Activated CD4-positive, alpha-beta T cell treated with anti-CD3 and anti-CD28 coated beads, Interleukin-2, amount 10 ng/mL, durations not matched to agents 24 days and 14 days (primary cell): ENCODE data around the gene THSD7B. TPM values are rescaled to one million over a fixed set of nuclear protein-coding genes. Genes with fewer than 3 reads are reported as not detected.

ENCODE experiments used
- DNase-seq: peaks from one replicate; pipeline ENCODE4 v3.0.0; 2022
- H3K27ac Mint-ChIP-seq: one replicate; pipeline ENCODE4 v1.8.0; 2022; ENCODE audit warnings: mild to moderate bottlenecking, mixed read lengths
- H3K27me3 Mint-ChIP-seq: one replicate; pipeline ENCODE4 v1.8.0; 2022; ENCODE audit warnings: mixed read lengths
- H3K36me3 Mint-ChIP-seq: one replicate; pipeline ENCODE4 v1.8.0; 2022; ENCODE audit warnings: low read depth, mild to moderate bottlenecking, mixed read lengths
- H3K4me1 Mint-ChIP-seq: one replicate; pipeline ENCODE4 v1.8.0; 2021; ENCODE audit warnings: mixed read lengths
- H3K4me3 Mint-ChIP-seq: one replicate; pipeline ENCODE4 v1.8.0; 2022; ENCODE audit warnings: mild to moderate bottlenecking, moderate library complexity, mixed read lengths
- H3K9me3 Mint-ChIP-seq: one replicate; pipeline ENCODE4 v1.8.0; 2021; ENCODE audit warnings: mixed read lengths
- intact Hi-C: fragments of 100-400 bp; cut with micrococcal nuclease; formaldehyde crosslinking; loops from one replicate; pipeline ENCODE4 v1.15.1; 2023
- total RNA-seq: library from RNA; stranded (reverse); gene quantifications from 2 replicates; pipeline ENCODE4 v1.2.3, GENCODE V29; 2022

Gene THSD7B
- total RNA-seq, 1 donor from 2014 or later: not detected

DNA sequence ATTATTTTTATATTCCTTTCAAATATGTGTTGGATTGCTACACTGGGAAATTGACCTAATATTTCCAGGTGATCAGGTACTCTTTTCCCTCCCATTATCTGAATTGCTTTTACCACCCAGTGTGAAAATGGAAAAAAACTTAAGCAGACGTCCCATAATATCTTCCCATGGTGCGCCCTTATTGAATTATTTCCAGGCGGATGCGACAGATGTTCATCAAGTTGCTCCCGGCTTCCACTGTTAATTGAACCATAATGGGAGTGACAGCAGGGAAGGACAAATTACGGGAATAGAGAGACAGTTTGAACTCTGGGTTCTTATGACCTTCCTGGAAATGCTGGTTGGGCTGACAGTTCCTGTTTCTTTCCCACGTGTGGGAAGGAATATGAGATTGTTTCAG is 93.3 kb downstream of the THSD7B start:
- no peak overlapping the region for H3K27ac Mint-ChIP-seq
- no peak overlapping the region for H3K4me3 Mint-ChIP-seq
- DNase-seq: no peak
- no peaks in the 10 kb centered on the region for H3K27me3 Mint-ChIP-seq
- no peaks in the 10 kb centered on the region for H3K36me3 Mint-ChIP-seq
- H3K9me3 Mint-ChIP-seq: peaks cover 7% of the 10 kb centered on the region
- H3K4me1 Mint-ChIP-seq: no peaks in the 10 kb centered on the region
- intact Hi-C loops: no loop called here

DNA sequence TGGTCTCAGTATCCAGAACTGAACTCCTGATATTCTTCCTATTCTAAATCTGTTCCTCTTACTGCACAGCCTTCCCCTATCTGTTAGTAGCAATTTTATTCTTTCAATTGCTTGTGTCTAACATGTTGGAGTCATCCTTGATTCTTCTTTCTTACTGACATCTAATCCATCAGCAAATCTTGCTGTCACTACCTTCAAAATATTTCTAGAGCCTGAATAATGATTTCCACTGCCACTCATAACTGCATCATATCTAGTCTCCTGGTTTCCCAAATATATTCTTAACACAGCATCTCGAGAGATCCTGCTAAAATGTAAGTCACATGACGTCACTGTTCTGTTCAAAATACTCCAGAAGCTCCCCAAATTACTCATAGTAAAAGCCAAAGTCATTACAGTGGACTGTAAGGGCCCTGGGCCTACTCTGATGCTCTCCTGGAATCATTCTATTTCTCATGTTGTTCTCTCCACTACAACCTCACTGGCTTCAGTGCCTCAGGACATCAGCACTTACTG is 95.2 kb downstream of the THSD7B start:
- no peak overlapping the region for H3K27ac Mint-ChIP-seq
- no peak for DNase-seq
- no peak overlapping the region for H3K4me3 Mint-ChIP-seq
- intact Hi-C loops: no loop called here
- peaks cover 7% of the 10 kb centered on the region for H3K9me3 Mint-ChIP-seq
- H3K4me1 Mint-ChIP-seq: no peaks in the 10 kb centered on the region
- no peaks in the 10 kb centered on the region for H3K27me3 Mint-ChIP-seq
- no peaks in the 10 kb centered on the region for H3K36me3 Mint-ChIP-seq

DNA sequence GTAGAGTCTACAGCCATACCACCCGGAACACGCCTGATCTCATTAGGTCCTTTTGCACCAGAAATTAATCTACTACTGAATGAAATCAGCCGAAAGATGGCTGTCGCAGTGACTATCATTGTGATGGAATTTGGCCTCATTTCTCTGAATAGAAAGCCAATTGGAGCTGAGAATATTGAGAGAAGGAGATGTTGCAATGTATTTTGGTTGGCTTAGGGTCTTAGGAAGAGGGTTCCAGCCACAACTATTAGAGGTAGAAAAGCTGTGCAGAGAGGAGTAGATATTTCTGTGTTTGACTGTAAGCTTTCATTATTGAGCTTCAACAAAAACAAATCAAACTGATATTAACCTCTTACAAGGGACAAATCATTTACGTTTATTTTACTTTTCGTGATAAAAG is 98.1 kb downstream of the THSD7B start:
- Mint-ChIP-seq H3K27ac (no peak overlapping the region), H3K4me3 (no peak overlapping the region), H3K4me1 (no peaks in the 10 kb centered on the region), H3K27me3 (no peaks in the 10 kb centered on the region), H3K9me3 (no peaks in the 10 kb centered on the region), H3K36me3 (no peaks in the 10 kb centered on the region)
- DNase-seq: no peak
- intact Hi-C loops: no loop called here

DNA sequence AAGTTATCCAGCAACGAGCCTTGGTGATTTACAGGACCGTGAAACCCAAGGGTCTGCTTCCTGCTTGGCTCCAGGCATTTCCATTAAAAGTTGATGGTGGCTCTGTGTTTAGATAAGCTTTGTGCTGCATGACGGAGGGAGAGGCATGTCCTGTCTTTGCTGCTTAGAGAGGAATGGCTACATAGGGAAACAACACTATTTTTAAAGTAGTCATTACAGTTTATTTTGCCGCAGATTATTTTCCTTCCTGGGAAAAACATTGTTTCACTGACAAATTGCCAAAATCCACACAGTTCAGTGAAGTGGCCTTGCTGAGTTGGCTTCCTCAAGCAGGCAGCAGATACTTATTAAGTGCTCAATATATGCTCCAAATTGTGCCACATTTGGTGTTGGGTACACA is 98.5 kb downstream of the THSD7B start:
- H3K27me3 Mint-ChIP-seq: no peaks in the 10 kb centered on the region
- no peaks in the 10 kb centered on the region for H3K4me1 Mint-ChIP-seq
- H3K9me3 Mint-ChIP-seq: no peaks in the 10 kb centered on the region

GRCh38 chr2:136871424-136871823 is 106.1 kb downstream of the THSD7B start:
- Mint-ChIP-seq H3K9me3 (no peaks in the 10 kb centered on the region), H3K36me3 (no peaks in the 10 kb centered on the region), H3K4me3 (no peak overlapping the region), H3K27ac (no peak overlapping the region), H3K4me1 (no peaks in the 10 kb centered on the region), H3K27me3 (no peaks in the 10 kb centered on the region)
- DNase-seq: no peak
- intact Hi-C loops: no loop called here

More for the DNA sequence above, 98.5 kb downstream of the THSD7B start:
- no peak overlapping the region for H3K4me3 Mint-ChIP-seq
- DNase-seq: no peak
- intact Hi-C loops: no loop called here
- no peak overlapping the region for H3K27ac Mint-ChIP-seq
- H3K36me3 Mint-ChIP-seq: no peaks in the 10 kb centered on the region

DNA sequence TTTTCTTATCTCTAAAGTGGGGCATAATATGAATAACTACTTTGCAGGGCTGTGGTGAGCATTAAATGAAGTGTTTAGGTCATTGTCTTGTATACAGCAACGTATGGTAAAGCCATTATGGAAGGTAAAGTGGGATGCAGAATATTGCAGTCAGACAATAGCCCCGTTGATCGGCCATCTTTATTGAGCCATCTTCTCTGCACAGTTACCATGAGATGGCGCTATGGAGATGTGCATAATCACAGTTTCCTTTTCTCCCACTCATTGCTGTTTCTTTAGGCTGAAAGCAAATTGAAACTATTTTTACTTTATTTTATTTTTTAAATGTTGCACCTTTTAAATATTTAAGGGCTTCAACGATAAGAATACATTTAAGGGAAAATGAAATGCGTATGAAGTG is 108.9 kb downstream of the THSD7B start:
- no peaks in the 10 kb centered on the region for H3K9me3 Mint-ChIP-seq
- H3K27me3 Mint-ChIP-seq: no peaks in the 10 kb centered on the region
- intact Hi-C loops: no loop called here
- no peak overlapping the region for H3K27ac Mint-ChIP-seq
- no peaks in the 10 kb centered on the region for H3K36me3 Mint-ChIP-seq
- H3K4me3 Mint-ChIP-seq: no peak overlapping the region
- DNase-seq: no peak
- H3K4me1 Mint-ChIP-seq: no peaks in the 10 kb centered on the region

DNA sequence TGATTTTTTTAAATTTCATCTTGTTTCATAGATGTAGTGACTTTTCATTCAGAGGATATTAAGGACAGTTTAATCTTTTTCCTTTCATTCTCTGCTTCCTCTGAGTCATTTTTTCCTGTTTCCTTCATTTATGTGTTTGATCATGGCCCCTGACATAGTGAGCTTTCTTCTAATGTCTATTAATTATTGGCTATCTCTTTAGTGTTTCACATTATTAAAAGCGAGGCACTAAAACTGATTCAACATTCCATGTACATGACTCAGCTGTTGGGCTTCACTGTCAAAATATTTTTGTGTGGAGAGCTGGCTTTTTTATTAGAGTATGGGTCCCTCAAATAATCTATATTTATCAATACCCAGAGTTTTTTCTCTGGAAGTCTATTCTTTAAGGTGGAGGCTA is 125.8 kb downstream of the THSD7B start:
- H3K4me1 Mint-ChIP-seq: no peaks in the 10 kb centered on the region
- H3K36me3 Mint-ChIP-seq: no peaks in the 10 kb centered on the region
- no peak for DNase-seq
- no peaks in the 10 kb centered on the region for H3K27me3 Mint-ChIP-seq
- intact Hi-C loops: no loop called here
- no peak overlapping the region for H3K4me3 Mint-ChIP-seq
- no peak overlapping the region for H3K27ac Mint-ChIP-seq
- no peaks in the 10 kb centered on the region for H3K9me3 Mint-ChIP-seq

DNA sequence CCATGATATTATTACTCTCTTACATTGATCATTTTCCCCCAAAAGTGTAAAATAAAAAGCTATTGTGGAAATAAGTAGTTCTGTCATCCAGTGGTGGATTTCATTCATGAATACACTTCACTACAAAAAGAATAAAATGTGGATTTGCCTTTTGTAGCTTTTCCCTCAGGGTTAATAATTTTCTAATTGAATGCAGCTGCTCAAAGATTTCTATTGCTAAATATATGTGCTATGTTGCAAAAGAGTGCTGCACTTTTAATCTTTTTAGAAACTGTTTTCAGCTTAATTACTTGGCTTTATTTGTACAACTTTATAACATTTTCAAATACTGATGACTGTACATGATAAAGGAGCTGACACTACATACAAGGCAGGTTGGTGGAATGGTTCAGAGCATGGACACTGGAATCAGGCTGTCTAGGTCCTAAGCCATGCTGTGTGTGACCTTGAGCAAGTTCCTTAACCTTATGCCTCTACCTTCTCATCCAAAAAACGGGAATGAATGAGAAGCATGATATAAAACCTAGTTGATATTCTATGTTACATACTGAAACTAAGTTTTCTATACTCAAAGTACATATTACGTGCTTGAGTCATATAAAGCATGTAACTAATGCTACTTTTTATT is 128.8 kb downstream of the THSD7B start:
- Mint-ChIP-seq H3K27ac (no peak overlapping the region), H3K27me3 (no peaks in the 10 kb centered on the region), H3K4me1 (no peaks in the 10 kb centered on the region), H3K4me3 (no peak overlapping the region), H3K36me3 (no peaks in the 10 kb centered on the region), H3K9me3 (no peaks in the 10 kb centered on the region)
- intact Hi-C loops: no loop called here
- no peak for DNase-seq

DNA sequence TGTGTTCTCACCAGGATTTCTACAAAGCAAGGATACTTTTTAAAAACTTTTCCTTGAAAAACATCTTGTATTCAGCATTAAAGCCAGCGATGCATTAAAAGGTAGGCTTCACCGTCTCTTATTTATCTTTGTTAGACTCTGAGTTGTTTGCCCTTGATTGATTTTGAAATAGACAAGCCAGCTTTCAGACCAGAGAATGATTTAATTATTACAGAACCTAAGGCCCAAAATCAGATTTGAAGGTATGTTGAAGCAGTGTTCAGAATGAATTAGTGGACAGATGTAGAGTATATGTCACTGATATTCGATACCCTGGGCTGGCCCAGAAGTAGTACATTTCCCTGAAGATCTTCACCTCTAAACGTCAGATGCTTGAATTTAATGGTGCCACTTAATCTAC is 136.4 kb downstream of the THSD7B start:
- no peaks in the 10 kb centered on the region for H3K9me3 Mint-ChIP-seq
- no peaks in the 10 kb centered on the region for H3K4me1 Mint-ChIP-seq
- no peaks in the 10 kb centered on the region for H3K36me3 Mint-ChIP-seq
- intact Hi-C loops: no loop called here
- H3K27me3 Mint-ChIP-seq: no peaks in the 10 kb centered on the region
- no peak overlapping the region for H3K4me3 Mint-ChIP-seq
- DNase-seq: no peak
- H3K27ac Mint-ChIP-seq: no peak overlapping the region

GRCh38 chr2:136905779-136906178 is 140.4 kb downstream of the THSD7B start:
- Mint-ChIP-seq H3K9me3 (no peaks in the 10 kb centered on the region), H3K27ac (no peak overlapping the region), H3K36me3 (no peaks in the 10 kb centered on the region), H3K4me3 (no peak overlapping the region), H3K27me3 (no peaks in the 10 kb centered on the region), H3K4me1 (no peaks in the 10 kb centered on the region)
- intact Hi-C loops: no loop called here
- no peak for DNase-seq

- intact Hi-C loops: no loop called here
- no peak for DNase-seq
- no peaks in the 10 kb centered on the region for H3K36me3 Mint-ChIP-seq
- H3K27me3 Mint-ChIP-seq: no peaks in the 10 kb centered on the region
- H3K4me3 Mint-ChIP-seq: no peak overlapping the region
- H3K27ac Mint-ChIP-seq: no peak overlapping the region
- no peaks in the 10 kb centered on the region for H3K4me1 Mint-ChIP-seq
- H3K9me3 Mint-ChIP-seq: no peaks in the 10 kb centered on the region
Observed at GRCh38 chr2:136909777-136910176, 144.4 kb downstream of the THSD7B start.

DNA sequence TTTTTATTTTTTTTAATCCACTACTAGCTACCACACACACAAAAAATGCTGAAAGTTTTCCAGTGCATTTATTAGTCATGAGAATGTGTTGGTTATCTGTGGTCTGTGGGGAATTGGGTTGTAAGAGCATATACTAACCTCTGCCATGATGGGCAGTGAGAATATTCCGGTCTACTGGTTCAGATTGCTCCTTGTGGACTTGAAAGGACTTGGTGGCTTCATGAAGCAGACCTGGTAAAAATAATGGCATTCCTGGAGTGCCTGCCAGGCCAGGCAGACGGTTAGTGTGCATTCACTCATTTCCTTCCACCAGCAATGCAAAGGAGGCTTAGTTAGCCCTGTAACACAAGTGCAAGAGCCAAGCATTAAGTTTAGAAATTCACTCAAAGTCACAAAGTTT is 150.8 kb downstream of the THSD7B start:
- no peak overlapping the region for H3K27ac Mint-ChIP-seq
- H3K4me1 Mint-ChIP-seq: no peaks in the 10 kb centered on the region
- DNase-seq: no peak
- no peaks in the 10 kb centered on the region for H3K36me3 Mint-ChIP-seq
- no peak overlapping the region for H3K4me3 Mint-ChIP-seq
- H3K9me3 Mint-ChIP-seq: no peaks in the 10 kb centered on the region
- intact Hi-C loops: no loop called here
- H3K27me3 Mint-ChIP-seq: no peaks in the 10 kb centered on the region

DNA sequence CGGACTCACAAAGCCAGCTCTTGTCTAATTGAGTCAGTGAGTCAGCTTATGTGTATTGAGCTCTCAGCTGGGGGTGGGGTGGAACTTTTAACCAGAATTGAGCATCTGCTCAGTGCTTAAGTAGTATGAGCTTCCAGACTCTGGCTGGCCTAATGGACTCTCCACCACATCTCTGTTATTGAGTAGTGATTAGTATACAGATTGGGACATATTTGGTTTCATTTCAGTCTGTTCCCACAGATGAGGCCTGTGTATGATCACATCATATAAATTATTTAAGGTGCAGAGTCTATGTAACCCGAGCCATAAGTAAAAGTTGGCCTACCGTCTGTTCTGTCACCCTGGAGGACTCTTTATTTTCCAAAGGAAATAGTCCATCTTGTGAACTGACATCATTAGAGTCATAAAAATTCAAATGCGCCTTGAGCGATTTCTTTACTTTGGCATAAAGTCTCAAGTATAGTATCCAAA is 152.1 kb downstream of the THSD7B start:
- H3K27ac Mint-ChIP-seq: no peak overlapping the region
- H3K4me3 Mint-ChIP-seq: no peak overlapping the region

GRCh38 chr2:136919682-136920081 is 154.3 kb downstream of the THSD7B start:
- no peaks in the 10 kb centered on the region for H3K9me3 Mint-ChIP-seq
- H3K27ac Mint-ChIP-seq: no peak overlapping the region
- DNase-seq: no peak
- H3K27me3 Mint-ChIP-seq: no peaks in the 10 kb centered on the region
- H3K36me3 Mint-ChIP-seq: no peaks in the 10 kb centered on the region
- H3K4me1 Mint-ChIP-seq: no peaks in the 10 kb centered on the region
- intact Hi-C loops: no loop called here
- no peak overlapping the region for H3K4me3 Mint-ChIP-seq

More for the DNA sequence above, 152.1 kb downstream of the THSD7B start:
- H3K36me3 Mint-ChIP-seq: no peaks in the 10 kb centered on the region
- H3K27me3 Mint-ChIP-seq: no peaks in the 10 kb centered on the region
- no peaks in the 10 kb centered on the region for H3K9me3 Mint-ChIP-seq
- no peaks in the 10 kb centered on the region for H3K4me1 Mint-ChIP-seq
- DNase-seq: no peak
- intact Hi-C loops: no loop called here
